Thyroid gland (tissue), 4 donors: Measurements from ENCODE around the gene NGEF. TPM values are rescaled to one million over a fixed set of nuclear protein-coding genes. Genes with fewer than 3 reads are reported as not detected.

Source experiments
- DNase-seq, 2 donors: peaks; one replicate each; pipeline ENCODE4 v3.0.0-alpha.2; 2019
- H3K27ac ChIP-seq, 3 donors: fragments of 200-600 bp; sonication (generic); 1 replicate in 2 of 3; 2 replicates in 1 of 3; pipeline ENCODE4 v1.5.1; 2016 to 2019; ENCODE audit warnings: mild to moderate bottlenecking in 1 of 3, moderate library complexity in 1 of 3
- H3K27me3 ChIP-seq: fragments of 200-600 bp; sonication (generic); one replicate; pipeline ENCODE4 v1.5.1; 2019
- H3K36me3 ChIP-seq, 2 donors: fragments of 200-600 bp; sonication (generic); one replicate each; pipeline ENCODE4 v1.5.1; 2016 to 2019
- H3K4me1 ChIP-seq, 2 donors: fragments of 200-600 bp; sonication (generic); one replicate each; pipeline ENCODE4 v1.5.1; 2017 to 2019
- H3K4me3 ChIP-seq, 3 donors: fragments of 200-600 bp; sonication (generic); replicated peaks in 1 of 3; 1 replicate in 2 of 3; 2 replicates in 1 of 3; pipeline ENCODE4 v1.5.1; 2016; ENCODE audit warnings: mild to moderate bottlenecking in 1 of 3
- H3K9me3 ChIP-seq: fragments of 200-600 bp; sonication (generic); one replicate; pipeline ENCODE4 v1.5.1; 2017
- POLR2A ChIP-seq, 2 donors: fragments of 450-650 bp; IDR thresholded peaks; one replicate each; pipeline ENCODE4 v1.6.1; 2017; ENCODE audit warnings: antibody characterized with exemption in 2 of 2, mild to moderate bottlenecking in 2 of 2, moderate library complexity in 1 of 2
- WGBS, 2 donors: methylation state at CpG; one replicate each; pipeline ENCODE4 v1.1.5; 2017; 5-methylcytosine and 5-hydroxymethylcytosine counted together
- intact Hi-C: fragments of 100-400 bp; cut with DNase I; formaldehyde crosslinking; loops from one replicate; pipeline ENCODE4 v1.15.1; 2023
- total RNA-seq, 4 donors: library from RNA; depleted of rRNA; stranded (reverse); fragments of >200 nt; gene quantifications; one replicate each; pipeline ENCODE4 v1.2.3, GENCODE V29; 2016
- TF ChIP-seq, protein P1 (sequence below), 6 experiments: fragments of 200-600 bp in 3 of 6; fragments of 450-650 bp in 3 of 6; sonication (generic) in 3 of 6; IDR thresholded peaks; one replicate each; pipeline ENCODE4 v1.5.1; 2016 to 2019; ENCODE audit warnings: antibody characterized with exemption in 6 of 6, mild to moderate bottlenecking in 2 of 6, inconsistent platforms in 1 of 6, moderate library complexity in 1 of 6

The NGEF gene
- total RNA-seq, 4 donors from 2014 or later, result 0.11 to 2.1 TPM; not detected in 2

DNA sequence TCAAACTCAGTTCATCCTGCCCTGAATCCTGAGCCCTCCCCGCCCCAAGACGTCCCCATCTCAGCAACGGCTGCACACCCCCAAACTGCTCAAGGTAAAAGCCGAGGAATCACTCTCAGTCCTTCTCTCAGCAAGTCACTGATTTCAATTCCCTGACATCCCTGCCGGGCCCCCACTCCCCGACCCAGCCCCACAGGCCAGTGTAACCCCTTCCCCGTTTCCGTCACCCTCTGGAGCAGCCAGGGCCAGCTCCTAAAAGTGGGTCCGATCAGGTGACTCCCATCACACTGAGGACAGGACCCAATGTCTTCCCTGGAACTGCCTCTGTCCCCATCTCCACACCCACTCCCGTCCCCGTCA, 122.5 kb downstream of the NGEF start:
- no peak for DNase-seq
- no peak overlapping the region for H3K27ac ChIP-seq
- H3K36me3 ChIP-seq, result no peaks in the 10 kb centered on the region
- TF ChIP-seq, protein P1, sequence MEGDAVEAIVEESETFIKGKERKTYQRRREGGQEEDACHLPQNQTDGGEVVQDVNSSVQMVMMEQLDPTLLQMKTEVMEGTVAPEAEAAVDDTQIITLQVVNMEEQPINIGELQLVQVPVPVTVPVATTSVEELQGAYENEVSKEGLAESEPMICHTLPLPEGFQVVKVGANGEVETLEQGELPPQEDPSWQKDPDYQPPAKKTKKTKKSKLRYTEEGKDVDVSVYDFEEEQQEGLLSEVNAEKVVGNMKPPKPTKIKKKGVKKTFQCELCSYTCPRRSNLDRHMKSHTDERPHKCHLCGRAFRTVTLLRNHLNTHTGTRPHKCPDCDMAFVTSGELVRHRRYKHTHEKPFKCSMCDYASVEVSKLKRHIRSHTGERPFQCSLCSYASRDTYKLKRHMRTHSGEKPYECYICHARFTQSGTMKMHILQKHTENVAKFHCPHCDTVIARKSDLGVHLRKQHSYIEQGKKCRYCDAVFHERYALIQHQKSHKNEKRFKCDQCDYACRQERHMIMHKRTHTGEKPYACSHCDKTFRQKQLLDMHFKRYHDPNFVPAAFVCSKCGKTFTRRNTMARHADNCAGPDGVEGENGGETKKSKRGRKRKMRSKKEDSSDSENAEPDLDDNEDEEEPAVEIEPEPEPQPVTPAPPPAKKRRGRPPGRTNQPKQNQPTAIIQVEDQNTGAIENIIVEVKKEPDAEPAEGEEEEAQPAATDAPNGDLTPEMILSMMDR (IDR thresholded peaks at IDR 0.05), result no peak
- no peak for TF ChIP-seq POLR2A (IDR thresholded peaks at IDR 0.05)
- WGBS, 2 donors, result 81 to 88% methylated on average over 11 of the region's 11 CpGs
- H3K4me1 ChIP-seq, result peaks cover 3 to 4% of the 10 kb centered on the region in 2 donors
- no peaks in the 10 kb centered on the region for H3K9me3 ChIP-seq
- H3K4me3 ChIP-seq, result no peak overlapping the region
- intact Hi-C loops, result no loop called here
- no peaks in the 10 kb centered on the region for H3K27me3 ChIP-seq

DNA sequence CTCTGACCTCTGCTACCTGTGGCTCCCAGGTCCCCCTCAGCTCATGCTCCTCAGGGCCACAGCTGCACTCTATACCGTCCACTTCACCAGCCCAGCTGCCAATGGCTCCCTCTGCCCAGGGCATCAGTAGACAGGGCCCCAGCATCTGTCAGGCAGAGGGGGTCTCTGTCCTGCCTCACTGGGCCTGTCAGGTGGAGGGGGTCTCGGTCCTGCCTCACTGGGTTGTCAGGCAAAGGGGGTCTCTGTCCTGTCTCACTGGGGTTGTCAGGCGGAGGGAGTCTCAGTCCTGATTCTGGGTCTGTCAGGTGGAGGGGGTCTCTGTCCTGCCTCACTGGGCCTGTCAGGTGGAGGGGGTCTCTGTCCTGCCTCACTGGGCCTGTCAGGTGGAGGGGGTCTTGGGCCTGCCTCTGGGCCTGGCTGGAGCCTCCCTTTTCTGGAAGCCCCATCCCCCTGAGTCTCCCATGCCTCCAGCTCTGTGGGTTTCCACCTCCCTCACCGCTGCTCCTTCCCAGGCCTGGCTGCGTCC, 123.1 kb downstream of the NGEF start:
- Histone ChIP-seq H3K27me3 (no peaks in the 10 kb centered on the region), H3K27ac (no peak overlapping the region), H3K9me3 (no peaks in the 10 kb centered on the region), H3K36me3 (no peaks in the 10 kb centered on the region), H3K4me3 (no peak overlapping the region), H3K4me1 (peaks cover 3 to 4% of the 10 kb centered on the region in 2 donors)
- intact Hi-C loops, result no loop called here
- TF ChIP-seq POLR2A (IDR thresholded peaks at IDR 0.05), result no peak
- TF ChIP-seq, protein P1 (IDR thresholded peaks at IDR 0.05), result no peak
- no peak for DNase-seq
- WGBS, 2 donors, result 84 to 91% methylated on average over 3 to 4 of the region's 5 CpGs

DNA sequence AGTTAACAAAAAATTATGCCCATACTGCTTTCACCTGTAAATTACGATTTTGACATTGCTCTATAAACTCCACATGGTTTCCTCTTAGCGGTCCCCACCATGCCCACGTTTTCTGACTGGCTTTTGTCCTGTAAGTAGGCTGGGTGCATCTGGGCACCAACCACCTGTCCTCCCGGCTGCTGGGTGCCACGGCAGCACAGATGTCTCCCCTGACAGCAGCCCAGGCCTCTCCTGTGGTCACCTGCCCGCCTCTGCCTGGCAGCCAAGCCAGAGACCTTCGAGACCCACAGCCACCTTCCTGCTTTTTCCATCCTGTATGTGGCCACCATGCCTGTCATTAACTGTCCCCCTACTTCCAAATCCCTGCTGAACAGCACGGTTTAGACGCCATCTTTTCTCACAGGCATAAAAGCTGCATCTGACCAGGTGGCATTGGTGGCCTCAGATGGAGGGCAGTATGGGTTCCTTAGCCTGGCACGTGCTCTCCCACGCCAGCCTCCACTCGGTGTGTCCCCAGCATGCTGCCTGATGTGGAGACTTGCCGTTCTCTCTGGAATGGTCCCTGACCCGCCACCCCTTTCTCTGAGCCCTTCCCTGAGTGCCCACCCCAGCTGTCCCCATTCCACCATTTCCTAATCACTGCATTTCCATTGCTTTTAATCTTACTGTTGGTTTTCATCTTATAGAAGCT, 124.1 kb downstream of the NGEF start:
- intact Hi-C loops, result no loop called here
- Histone ChIP-seq H3K9me3 (no peaks in the 10 kb centered on the region), H3K27me3 (no peaks in the 10 kb centered on the region), H3K36me3 (no peaks in the 10 kb centered on the region), H3K27ac (no peak overlapping the region), H3K4me3 (no peak overlapping the region), H3K4me1 (peaks cover 3 to 4% of the 10 kb centered on the region in 2 donors)
- TF ChIP-seq, protein P1 (IDR thresholded peaks at IDR 0.05), result no peak
- no peak for TF ChIP-seq POLR2A (IDR thresholded peaks at IDR 0.05)
- WGBS, 2 donors, result 88 to 89% methylated on average over 14 of the region's 14 CpGs
- DNase-seq, result no peak

DNA sequence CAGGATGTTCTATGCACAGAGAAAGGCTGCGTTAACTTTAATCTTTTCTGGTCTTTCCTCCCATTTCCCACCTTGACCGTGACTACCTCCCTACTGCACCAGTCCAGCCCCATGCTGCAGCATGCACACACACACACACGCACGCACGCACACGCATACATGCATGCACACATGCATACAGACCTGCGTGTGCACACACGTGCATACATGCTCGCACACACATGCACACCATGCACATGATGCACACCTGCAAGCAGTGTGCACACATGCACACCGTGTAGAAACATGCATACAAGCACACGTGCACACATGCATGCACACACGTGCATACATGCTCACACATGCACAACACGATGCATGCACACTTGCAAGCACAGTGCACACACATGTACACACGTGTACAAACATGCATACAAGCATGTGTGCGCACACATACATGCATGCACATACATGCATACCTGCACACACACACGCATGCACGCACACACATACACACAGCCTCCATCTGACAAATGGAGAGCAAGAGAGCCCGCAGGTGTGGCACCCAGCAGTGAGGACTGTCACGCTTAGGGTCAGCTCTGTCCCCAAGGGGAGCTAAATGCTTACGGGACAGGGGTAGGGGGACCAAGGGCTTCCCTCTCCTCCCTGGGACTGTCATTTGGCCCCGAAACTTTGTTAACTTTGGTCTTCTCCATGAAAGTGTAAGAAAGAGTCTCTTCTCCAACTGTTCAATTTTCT, 124.8 kb downstream of the NGEF start:
- Histone ChIP-seq H3K36me3 (no peaks in the 10 kb centered on the region), H3K4me3 (no peak overlapping the region), H3K27ac (no peak overlapping the region), H3K27me3 (no peaks in the 10 kb centered on the region), H3K9me3 (no peaks in the 10 kb centered on the region), H3K4me1 (peaks cover 3 to 4% of the 10 kb centered on the region in 2 donors)
- intact Hi-C loops, result no loop called here
- no peak for DNase-seq
- TF ChIP-seq, protein P1 (IDR thresholded peaks at IDR 0.05), result no peak
- no peak for TF ChIP-seq POLR2A (IDR thresholded peaks at IDR 0.05)
- 87 to 93% methylated on average over 20 to 21 of the region's 21 CpGs for WGBS, 2 donors
